Pancreas (tissue), 10 donors: Measurements from ENCODE around the gene PLCB1. TPM values are rescaled to one million over a fixed set of nuclear protein-coding genes. Genes with fewer than 3 reads are reported as not detected.

Source experiments
- ATAC-seq, 4 donors: fragments of 200-7000 bp; cut with Tn5 transposase; one replicate each; pipeline versions ENCODE4 v1.8.0 to v1.9.1; 2020; ENCODE audit warnings: mild to moderate bottlenecking in 4 of 4, moderate library complexity in 4 of 4
- DNase-seq, 6 donors: peaks; one replicate each; pipeline ENCODE4 v3.0.0-alpha.2; 2020
- FAIRE-seq: peaks from 2 replicates; lab custom pipeline; 2012; peaks lifted over from hg19 to GRCh38; lab: Jason Lieb, UNC
- H3K27ac ChIP-seq, 4 donors: fragments of 200-600 bp; sonication (generic); 1 replicate in 3 of 4; 2 replicates in 1 of 4; pipeline versions ENCODE4 v1.5.0 to v1.8.0; 2020
- H3K27me3 ChIP-seq, 4 donors: fragments of 200-600 bp; one replicate each; pipeline ENCODE4 v1.8.0; 2021
- H3K36me3 ChIP-seq, 3 donors: fragments of 200-600 bp; sonication (generic) in 1 of 3; one replicate each; pipeline versions ENCODE4 v1.5.0 to v1.8.0; 2020 to 2021
- H3K4me1 ChIP-seq, 3 donors: fragments of 200-600 bp; one replicate each; pipeline ENCODE4 v1.8.0; 2021
- H3K4me3 ChIP-seq, 4 donors: fragments of 200-600 bp; sonication (generic) in 2 of 4; one replicate each; pipeline versions ENCODE4 v1.5.0 to v1.8.0; 2020 to 2021
- H3K9me3 ChIP-seq, 4 donors: fragments of 200-600 bp; one replicate each; pipeline ENCODE4 v1.8.0; 2021
- CTCF ChIP-seq, 4 donors: fragments of 200-600 bp; sonication (generic) in 3 of 4; IDR thresholded peaks; one replicate each; pipeline versions ENCODE4 v1.5.0 to v1.8.0; 2021; ENCODE audit warnings: antibody characterized with exemption in 4 of 4
- WGBS, 2 donors: extraction: QIAGEN DNeasy Blood & Tissue Kit; methylation state at CpG; one replicate each; pipeline ENCODE4 v1.1.7; 2013; 5-methylcytosine and 5-hydroxymethylcytosine counted together
- intact Hi-C, 3 donors: fragments of 100-400 bp; cut with DNase I; formaldehyde crosslinking; loops; one replicate each; pipeline versions ENCODE4 v1.11.1 to v1.14.2; 2022
- polyA plus RNA-seq, 2 donors: library from polyadenylated mRNA; stranded (reverse); fragments of 200-250 nt; gene quantifications; one replicate each; pipeline ENCODE4 v1.2.3, GENCODE V29; 2013
- total RNA-seq, 6 donors: library from RNA; stranded (reverse); fragmentation: NEBNext Ultra II Directional in 4 of 6; extraction: Animal tissue kit (Norgen Biotek cat#: 25700) in 4 of 6; gene quantifications; one replicate each; pipeline versions ENCODE4 v1.2.1 to v1.2.4, GENCODE V29; 2021 to 2023
- donor health status: healthy with polysubstance abuse.
- donor health status: DM: no; HTN: no; CAD: no; lungs with moderate emphysema.
- donor health status: DM: no; HTN: no; CAD: no.
- donor health status: control.
- donor health status: control.
- donor health status: Bipolar disorder and iron deficiency.
- donor health status: DM: yes; HTN: yes; CAD: no.
- donor health status: DM: no; HTN: no; CAD: no.
- donor health status: DM: no; HTN: no; CAD: no.
- donor health status: DM: yes; HTN: yes; CAD: no.

Gene PLCB1
- total and polyA plus RNA-seq, 8 donors = 4.5 to 18.7 (median 13.7) TPM

GRCh38 chr20:8525017-8525343 is 392.9 kb downstream of the PLCB1 start:
- ATAC-seq (no peak), FAIRE-seq (no peak), DNase-seq (no peak)
- H3K27me3 ChIP-seq = no peaks in the 10 kb centered on the region
- H3K36me3 ChIP-seq = no peaks in the 10 kb centered on the region
- no peak for TF ChIP-seq CTCF (IDR thresholded peaks at IDR 0.05)
- H3K27ac ChIP-seq = no peak overlapping the region
- H3K4me1 ChIP-seq = peaks cover 0 to 4% (median 0%) of the 10 kb centered on the region in 3 donors
- H3K9me3 ChIP-seq = no peaks in the 10 kb centered on the region
- H3K4me3 ChIP-seq = no peak overlapping the region
- intact Hi-C loops = no loop called here

GRCh38 chr20:8526610-8527009 is 394.5 kb downstream of the PLCB1 start:
- FAIRE-seq = no peak
- Histone ChIP-seq H3K4me1 (peaks cover 0 to 4% (median 0%) of the 10 kb centered on the region in 3 donors), H3K27ac (no peak overlapping the region), H3K4me3 (no peak overlapping the region), H3K27me3 (no peaks in the 10 kb centered on the region), H3K9me3 (no peaks in the 10 kb centered on the region), H3K36me3 (no peaks in the 10 kb centered on the region)
- WGBS, 2 donors = 94 to 99% methylated on average over 2 of the region's 2 CpGs
- DNase-seq = no peak
- intact Hi-C loops = no loop called here
- TF ChIP-seq CTCF (IDR thresholded peaks at IDR 0.05) = no peak
- ATAC-seq = no peak

GRCh38 chr20:8527998-8528723 is 396.1 kb downstream of the PLCB1 start:
- no peaks in the 10 kb centered on the region for H3K27me3 ChIP-seq
- no peaks in the 10 kb centered on the region for H3K36me3 ChIP-seq
- H3K9me3 ChIP-seq = no peaks in the 10 kb centered on the region
- ATAC-seq = no peak
- FAIRE-seq = no peak
- intact Hi-C loops = no loop called here
- 77 to 86% methylated on average over 4 of the region's 4 CpGs for WGBS, 2 donors
- peaks cover 0 to 4% (median 0%) of the 10 kb centered on the region in 3 donors for H3K4me1 ChIP-seq
- DNase-seq = no peak
- no peak for TF ChIP-seq CTCF (IDR thresholded peaks at IDR 0.05)
- H3K27ac ChIP-seq = no peak overlapping the region
- no peak overlapping the region for H3K4me3 ChIP-seq

GRCh38 chr20:8530022-8530421 is 398.0 kb downstream of the PLCB1 start:
- H3K27ac ChIP-seq = no peak overlapping the region
- no peak for TF ChIP-seq CTCF (IDR thresholded peaks at IDR 0.05)
- no peaks in the 10 kb centered on the region for H3K9me3 ChIP-seq
- no peaks in the 10 kb centered on the region for H3K36me3 ChIP-seq
- no peak overlapping the region for H3K4me3 ChIP-seq
- H3K27me3 ChIP-seq = no peaks in the 10 kb centered on the region
- 91 to 94% methylated on average over 1 of the region's 1 CpG for WGBS, 2 donors
- H3K4me1 ChIP-seq = no peaks in the 10 kb centered on the region
- ATAC-seq (no peak), DNase-seq (no peak), FAIRE-seq (no peak)
- intact Hi-C loops = no loop called here

- ATAC-seq (peak in 2 of 4 donors; percentile 61 to 73), FAIRE-seq (no peak), DNase-seq (no peak)
- Histone ChIP-seq H3K36me3 (no peaks in the 10 kb centered on the region), H3K9me3 (no peaks in the 10 kb centered on the region), H3K27me3 (no peaks in the 10 kb centered on the region), H3K27ac (no peak overlapping the region), H3K4me3 (no peak overlapping the region), H3K4me1 (no peaks in the 10 kb centered on the region)
- intact Hi-C loops = no loop called here
- 76 to 86% methylated on average over 3 of the region's 3 CpGs for WGBS, 2 donors
- no peak for TF ChIP-seq CTCF (IDR thresholded peaks at IDR 0.05)
Measured at GRCh38 chr20:8532169-8532568, 400.1 kb downstream of the PLCB1 start.
